Skeletal muscle satellite cell (primary cell): ENCODE results near the gene SLC16A11.

Experiments used
- H3K27me3 ChIP-seq: 2 replicates; pipeline ENCODE4 v1.7.0; 2013; ENCODE audit warnings: low read length; ENCODE audit not compliant: control insufficient read depth, insufficient read depth
- H3K36me3 ChIP-seq: 2 replicates; pipeline ENCODE4 v1.7.0; 2013; ENCODE audit warnings: mild to moderate bottlenecking, control low read depth, low read length; ENCODE audit not compliant: insufficient read depth
- H3K4me1 ChIP-seq: 2 replicates; pipeline ENCODE4 v1.7.0; 2013; ENCODE audit warnings: low read length; ENCODE audit not compliant: control insufficient read depth, insufficient read depth
- H3K4me2 ChIP-seq: 2 replicates; pipeline ENCODE4 v1.7.0; 2013; ENCODE audit warnings: mild to moderate bottlenecking, low read length
- H3K4me3 ChIP-seq: 2 replicates; pipeline ENCODE4 v1.7.0; 2013; ENCODE audit warnings: low read length
- H3K9ac ChIP-seq: 2 replicates; pipeline ENCODE4 v1.7.0; 2013; ENCODE audit warnings: mild to moderate bottlenecking, low read depth, low read length, moderate library complexity
- H3K9me3 ChIP-seq: replicated peaks from 2 replicates; pipeline ENCODE4 v1.7.0; 2013; ENCODE audit warnings: mild to moderate bottlenecking, control low read depth, low read length

Gene SLC16A11

DNA sequence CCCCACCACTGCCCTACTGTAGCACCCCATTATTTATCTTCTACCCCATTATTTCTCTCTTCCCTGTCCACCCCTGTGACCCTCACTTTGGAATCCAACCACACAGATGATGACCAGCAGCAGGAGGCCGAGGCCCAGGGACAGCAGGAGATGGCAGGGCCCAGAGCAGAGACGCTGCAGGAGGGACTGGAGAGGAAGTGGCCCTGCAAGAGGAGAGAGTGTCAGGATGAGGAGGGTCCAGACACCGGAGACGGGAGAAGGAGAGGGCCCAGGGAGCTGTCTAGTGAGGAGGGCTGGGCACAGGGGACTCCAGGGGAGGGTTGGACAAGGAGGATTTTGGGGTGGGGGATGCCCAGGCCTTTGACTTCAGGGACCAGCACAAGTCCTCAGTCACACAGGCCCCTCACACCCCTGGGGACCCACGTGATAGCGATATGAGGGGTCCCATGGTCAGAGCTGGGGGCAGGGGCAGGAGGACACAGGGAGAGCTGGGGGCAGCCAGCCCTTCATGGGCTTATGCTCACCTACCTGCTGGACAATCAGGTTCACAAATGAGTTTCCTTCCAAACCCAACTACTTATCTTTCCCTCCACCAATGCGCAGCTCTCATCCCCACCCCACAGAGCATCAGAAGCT is 34.1 kb upstream of the SLC16A11 start:
- no peaks in the 10 kb centered on the region for H3K36me3 ChIP-seq
- H3K9ac ChIP-seq, result no peak overlapping the region
- H3K4me2 ChIP-seq, result no peak overlapping the region

DNA sequence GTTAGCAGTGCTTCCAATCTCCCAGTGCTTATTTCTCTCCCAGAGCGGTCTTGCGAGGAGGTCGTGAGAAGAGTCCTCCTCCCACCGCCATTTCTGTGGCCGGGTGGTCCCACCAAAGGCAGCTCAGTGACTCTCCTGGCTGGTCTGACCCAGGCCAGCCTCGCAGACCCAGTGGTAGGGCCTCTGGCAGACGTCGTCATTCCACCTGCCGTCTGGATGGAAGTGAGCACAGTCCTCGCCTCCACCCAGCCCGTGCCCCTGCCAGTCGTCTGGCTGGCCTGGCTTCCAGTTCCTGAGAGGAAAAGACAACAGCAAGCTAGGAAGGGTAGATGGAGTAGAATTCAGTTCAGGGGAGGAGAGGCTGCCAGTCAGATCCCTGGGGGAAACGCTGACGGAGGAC is 31.0 kb upstream of the SLC16A11 start:
- no peaks in the 10 kb centered on the region for H3K36me3 ChIP-seq
- H3K9me3 ChIP-seq, result no peaks in the 10 kb centered on the region
- no peaks in the 10 kb centered on the region for H3K4me1 ChIP-seq
- H3K4me3 ChIP-seq, result no peak overlapping the region
- H3K27me3 ChIP-seq, result peaks cover 32% of the 10 kb centered on the region
- no peak overlapping the region for H3K9ac ChIP-seq
- no peak overlapping the region for H3K4me2 ChIP-seq

More for the DNA sequence above, 34.1 kb upstream of the SLC16A11 start:
- Histone ChIP-seq H3K4me1 (no peaks in the 10 kb centered on the region), H3K27me3 (peaks cover 28% of the 10 kb centered on the region), H3K9me3 (no peaks in the 10 kb centered on the region), H3K4me3 (no peak overlapping the region)

DNA sequence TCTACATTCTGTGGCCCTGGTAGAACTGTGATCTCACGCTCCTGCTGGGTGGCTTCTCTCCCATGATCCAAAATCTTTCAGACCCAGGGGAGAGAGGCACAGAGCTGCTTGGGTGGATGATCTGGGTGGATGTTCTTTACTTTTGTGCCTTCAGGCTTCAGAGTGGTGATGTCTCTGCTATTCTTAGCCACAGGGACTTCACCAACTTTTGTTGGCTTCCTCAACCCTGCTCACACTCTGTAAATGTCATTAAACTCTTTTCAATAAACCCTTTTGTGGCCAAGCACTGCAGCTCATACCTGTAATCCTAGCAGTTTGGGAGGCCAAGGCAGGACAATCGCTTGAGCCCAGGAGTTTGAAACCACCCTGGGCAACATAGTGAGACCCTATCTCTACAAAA is 28.5 kb upstream of the SLC16A11 start:
- H3K9ac ChIP-seq, result no peak overlapping the region

DNA sequence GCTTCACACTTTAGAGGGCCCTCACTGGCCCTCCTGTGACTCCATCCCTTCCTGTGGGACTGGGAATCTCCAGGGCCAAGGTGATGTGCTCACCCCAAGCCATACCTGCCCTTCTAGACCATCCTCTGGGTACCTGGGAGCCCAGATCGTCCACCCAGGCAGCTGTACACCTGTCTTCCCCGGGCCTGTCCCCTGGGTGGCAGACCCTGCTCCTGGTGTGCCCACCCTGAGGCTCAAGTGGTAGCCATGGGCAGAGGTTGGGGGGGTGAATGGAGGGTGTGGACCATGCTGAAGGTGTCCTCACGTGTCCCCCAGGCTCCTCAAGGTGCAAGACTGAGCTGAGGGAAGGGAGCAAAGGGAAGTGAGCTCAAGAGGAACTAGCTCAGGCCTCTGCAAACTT is 26.8 kb upstream of the SLC16A11 start:
- Histone ChIP-seq H3K27me3 (peaks cover 46% of the 10 kb centered on the region), H3K4me3 (no peak overlapping the region), H3K9me3 (peaks cover 3% of the 10 kb centered on the region), H3K9ac (no peak overlapping the region), H3K4me1 (no peaks in the 10 kb centered on the region), H3K36me3 (no peaks in the 10 kb centered on the region), H3K4me2 (no peak overlapping the region)

More for the DNA sequence above, 28.5 kb upstream of the SLC16A11 start:
- Histone ChIP-seq H3K27me3 (peaks cover 38% of the 10 kb centered on the region), H3K36me3 (no peaks in the 10 kb centered on the region), H3K4me3 (no peak overlapping the region), H3K9me3 (peaks cover 3% of the 10 kb centered on the region), H3K4me1 (no peaks in the 10 kb centered on the region), H3K4me2 (no peak overlapping the region)

DNA sequence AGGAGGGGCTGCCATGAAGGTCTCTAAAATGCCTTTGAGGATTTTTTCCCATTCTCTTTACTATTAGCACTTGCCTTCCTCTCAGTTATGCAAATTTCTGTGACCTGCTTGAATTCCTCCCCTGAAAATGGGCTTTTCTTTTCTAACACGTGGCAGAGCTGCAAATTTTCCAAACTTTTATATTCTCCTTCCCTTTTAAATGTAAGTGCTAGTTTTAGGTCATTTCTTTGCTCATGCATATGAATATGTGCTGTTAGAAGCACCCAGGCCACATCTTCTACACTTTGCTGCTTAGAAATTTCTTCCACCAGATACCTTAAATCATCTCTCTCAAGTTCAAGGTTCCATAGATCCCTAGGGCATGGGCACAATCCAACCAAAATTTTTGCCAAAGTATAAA is 24.4 kb upstream of the SLC16A11 start:
- Histone ChIP-seq H3K4me2 (no peak overlapping the region), H3K9ac (no peak overlapping the region), H3K4me1 (peaks cover 8% of the 10 kb centered on the region), H3K27me3 (peaks cover 65% of the 10 kb centered on the region), H3K4me3 (no peak overlapping the region), H3K36me3 (no peaks in the 10 kb centered on the region), H3K9me3 (peaks cover 3% of the 10 kb centered on the region)

DNA sequence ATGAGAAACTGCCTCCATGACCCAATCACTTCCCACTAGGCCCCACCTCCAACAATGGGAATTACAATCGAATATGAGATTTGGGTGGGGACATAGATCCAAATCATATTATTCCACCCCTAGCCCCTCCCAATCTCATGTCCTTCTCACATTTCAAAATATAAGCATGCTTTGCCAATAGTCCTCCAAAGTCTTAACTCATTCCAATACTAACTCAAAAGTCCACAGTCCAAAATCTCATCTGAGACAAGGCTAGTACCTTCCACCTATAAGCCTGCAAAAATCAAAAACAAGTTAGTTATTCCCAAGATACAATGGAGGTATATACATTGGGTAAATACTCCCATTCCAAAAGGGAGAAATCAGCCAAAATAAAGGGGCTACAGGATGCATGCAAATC is 23.3 kb upstream of the SLC16A11 start:
- Histone ChIP-seq H3K36me3 (no peaks in the 10 kb centered on the region), H3K4me2 (no peak overlapping the region), H3K4me3 (no peak overlapping the region), H3K9me3 (peaks cover 3% of the 10 kb centered on the region), H3K27me3 (peaks cover 58% of the 10 kb centered on the region), H3K4me1 (peaks cover 8% of the 10 kb centered on the region), H3K9ac (no peak overlapping the region)

DNA sequence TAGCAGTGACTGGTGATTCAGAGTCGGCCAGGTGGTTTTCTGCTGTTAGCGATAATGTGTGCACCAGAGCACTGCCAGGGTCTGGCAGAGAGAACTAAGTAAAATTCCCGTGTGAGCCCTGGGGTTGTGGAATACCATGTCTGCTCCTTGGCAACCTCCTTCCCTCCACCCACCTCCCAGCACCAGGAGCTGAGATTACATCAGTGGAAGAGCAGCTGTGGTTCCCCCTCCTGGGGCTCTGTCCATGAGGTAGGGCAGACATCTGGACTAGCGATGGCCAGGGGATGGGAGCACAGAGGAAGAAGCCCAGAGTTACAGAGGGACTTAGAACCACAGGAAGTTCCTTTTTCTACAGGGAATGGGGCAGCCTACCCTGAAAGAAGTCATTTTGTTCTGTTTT is 20.4 kb upstream of the SLC16A11 start:
- no peak overlapping the region for H3K4me3 ChIP-seq

DNA sequence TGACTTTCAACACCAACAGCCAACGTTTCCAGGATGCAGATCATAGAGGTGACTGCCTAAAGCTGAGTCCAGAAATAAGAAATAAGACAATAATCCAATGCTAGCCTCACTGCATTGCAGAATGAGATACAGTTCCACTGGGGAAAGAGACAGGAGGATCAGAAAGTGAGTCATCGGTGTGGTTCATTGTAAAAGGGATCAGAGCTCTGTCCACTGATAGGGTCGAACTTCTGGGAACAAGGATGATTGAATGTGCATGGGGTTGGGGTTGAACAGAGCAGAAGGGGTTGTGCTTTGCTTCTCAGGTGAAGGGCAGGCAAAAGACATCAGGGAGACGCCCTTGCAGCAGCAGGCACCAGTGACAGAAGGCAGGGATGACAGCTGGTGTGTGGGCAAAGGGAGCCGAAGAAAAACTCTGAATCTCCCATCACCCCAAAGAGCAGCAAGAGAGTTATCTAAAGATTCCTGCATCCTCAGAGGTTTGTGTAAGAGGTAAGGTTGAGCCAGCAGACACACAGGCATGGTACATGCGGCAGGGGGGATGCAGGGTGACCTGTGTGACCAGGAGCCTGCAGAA is 19.7 kb upstream of the SLC16A11 start:
- H3K27me3 ChIP-seq, result peaks cover 38% of the 10 kb centered on the region
- H3K9ac ChIP-seq, result no peak overlapping the region
- H3K4me2 ChIP-seq, result no peak overlapping the region
- H3K4me1 ChIP-seq, result peaks cover 22% of the 10 kb centered on the region
- H3K4me3 ChIP-seq, result no peak overlapping the region
- H3K36me3 ChIP-seq, result no peaks in the 10 kb centered on the region
- peaks cover 3% of the 10 kb centered on the region for H3K9me3 ChIP-seq

More for the DNA sequence above, 20.4 kb upstream of the SLC16A11 start:
- Histone ChIP-seq H3K9ac (no peak overlapping the region), H3K4me1 (peaks cover 22% of the 10 kb centered on the region), H3K36me3 (no peaks in the 10 kb centered on the region), H3K9me3 (peaks cover 3% of the 10 kb centered on the region), H3K27me3 (peaks cover 43% of the 10 kb centered on the region), H3K4me2 (no peak overlapping the region)

DNA sequence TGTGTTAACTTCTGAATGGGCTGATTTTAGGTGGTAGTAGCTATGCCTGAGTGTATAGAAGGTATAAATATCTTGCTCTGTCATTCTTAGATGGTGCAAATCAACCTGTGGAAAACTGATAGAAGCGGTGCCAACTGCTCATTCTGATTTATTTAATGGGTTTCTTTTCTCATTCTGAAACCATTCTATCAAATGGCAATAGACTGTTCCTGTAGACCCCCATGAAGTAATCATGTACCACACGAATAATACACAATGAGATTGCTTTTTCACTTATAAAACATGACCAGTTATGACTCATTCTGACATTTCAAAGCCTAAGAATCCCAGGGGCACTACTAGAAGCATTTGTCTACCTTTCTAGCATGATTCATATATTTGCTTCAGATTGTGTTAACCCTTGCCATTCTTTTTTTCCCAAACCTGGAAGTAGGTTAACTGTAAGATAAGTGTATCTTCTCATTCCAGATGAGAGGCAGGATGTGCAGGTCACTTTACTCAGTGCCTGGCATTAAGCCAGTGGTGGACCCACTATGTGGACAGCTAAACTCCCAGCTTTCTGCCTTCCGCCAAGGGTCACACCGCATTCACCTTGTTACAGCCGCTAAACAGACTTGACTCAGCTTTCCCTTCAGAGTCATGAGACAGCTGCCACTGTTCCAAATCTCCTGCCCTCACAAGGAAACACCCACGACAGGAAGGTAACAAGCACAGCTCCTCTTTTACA is 16.4 kb upstream of the SLC16A11 start:
- Histone ChIP-seq H3K4me3 (no peak overlapping the region), H3K9me3 (no peaks in the 10 kb centered on the region), H3K4me1 (peaks cover 22% of the 10 kb centered on the region), H3K9ac (no peak overlapping the region), H3K36me3 (no peaks in the 10 kb centered on the region), H3K27me3 (peaks cover 22% of the 10 kb centered on the region), H3K4me2 (peak overlapping the region; percentile 58)

DNA sequence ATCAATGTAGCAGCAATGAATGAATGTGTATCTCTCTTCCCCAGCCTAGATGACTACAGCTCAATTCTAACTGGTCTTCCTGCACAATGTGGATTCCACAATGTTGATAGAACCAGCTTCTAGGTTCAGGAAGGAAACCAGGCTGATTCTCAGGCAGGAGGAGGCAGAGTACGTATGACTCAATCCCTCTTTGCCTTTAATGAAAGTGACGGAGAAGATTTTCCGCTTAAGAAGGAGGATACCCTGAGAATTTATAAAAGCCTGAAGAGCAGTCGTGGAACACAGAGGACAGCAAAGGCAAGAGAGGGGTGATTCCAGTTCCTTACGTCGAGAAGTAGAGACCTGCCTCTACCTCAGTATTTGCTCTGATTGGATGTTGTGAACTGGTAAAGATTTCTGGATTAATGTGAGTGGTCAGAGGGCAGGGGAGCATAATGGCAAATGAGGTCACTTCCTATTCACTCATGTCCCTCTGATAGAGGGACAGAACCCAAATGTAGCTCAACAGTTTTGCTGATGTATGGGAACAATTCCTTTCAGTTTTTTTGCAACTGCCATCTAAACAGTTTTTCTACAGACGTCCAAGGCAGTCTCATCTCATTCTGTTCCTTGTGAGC is 15.0 kb upstream of the SLC16A11 start:
- no peak overlapping the region for H3K4me2 ChIP-seq
- H3K36me3 ChIP-seq, result no peaks in the 10 kb centered on the region
- H3K9ac ChIP-seq, result no peak overlapping the region
- H3K27me3 ChIP-seq, result peaks cover 16% of the 10 kb centered on the region
- H3K4me1 ChIP-seq, result peaks cover 18% of the 10 kb centered on the region
- no peak overlapping the region for H3K4me3 ChIP-seq
- no peaks in the 10 kb centered on the region for H3K9me3 ChIP-seq

DNA sequence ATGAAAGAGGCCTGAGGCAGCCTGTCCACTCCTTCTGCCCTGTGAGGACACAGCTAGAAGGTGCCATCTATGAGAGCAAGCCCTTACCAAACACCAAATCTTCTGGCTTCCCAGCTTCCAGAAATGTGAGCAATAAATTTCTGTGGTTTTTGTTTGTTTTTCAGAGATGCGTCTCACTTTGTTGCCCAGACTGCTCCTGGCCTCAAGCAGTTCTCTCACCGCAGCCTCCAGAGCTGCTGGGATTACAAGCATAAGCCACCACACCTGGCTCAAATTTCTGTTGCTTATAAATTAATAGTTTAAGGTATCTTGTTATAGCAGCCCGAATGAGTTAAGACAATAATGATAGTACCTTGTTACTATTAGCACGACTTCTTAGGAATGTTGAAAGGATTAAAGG is 12.5 kb upstream of the SLC16A11 start:
- peaks cover 14% of the 10 kb centered on the region for H3K4me1 ChIP-seq
- no peak overlapping the region for H3K9ac ChIP-seq
- no peaks in the 10 kb centered on the region for H3K36me3 ChIP-seq
- H3K27me3 ChIP-seq, result peaks cover 19% of the 10 kb centered on the region
- no peak overlapping the region for H3K4me2 ChIP-seq
- no peak overlapping the region for H3K4me3 ChIP-seq
- no peaks in the 10 kb centered on the region for H3K9me3 ChIP-seq
